DMS153 (cell line): ENCODE results near the gene COP1.
"Not testable (repeated sequence)": the region's sequence is repeated elsewhere in the genome, so short reads cannot be mapped to it uniquely, and the experiment has no call there.

Source experiments
- DNase-seq: peaks from one replicate; lab custom pipeline; 2025; lab: John Stamatoyannopoulos, UW

The COP1 gene

GRCh38 chr1:176122282-176122681 is 84.8 kb downstream of the COP1 start:
- DNase-seq = no peak

- no peak for DNase-seq
These were observed 87.5 kb downstream of the COP1 start for GRCh38 chr1:176119549-176119948.

GRCh38 chr1:176118985-176119384 is 88.1 kb downstream of the COP1 start:
- no peak for DNase-seq

- no peak for DNase-seq
These were observed 95.3 kb downstream of the COP1 start for GRCh38 chr1:176111835-176112234.

GRCh38 chr1:176110203-176110602 is 96.9 kb downstream of the COP1 start:
- no peak for DNase-seq

- no peak for DNase-seq
These were observed 104.2 kb downstream of the COP1 start for GRCh38 chr1:176102768-176103350.

- DNase-seq = no peak
These were observed 105.0 kb downstream of the COP1 start for GRCh38 chr1:176101951-176102642.

- no peak for DNase-seq
These were observed 108.5 kb downstream of the COP1 start for GRCh38 chr1:176098560-176098959.

- no peak for DNase-seq
These were observed 111.1 kb downstream of the COP1 start for GRCh38 chr1:176096015-176096414.

GRCh38 chr1:176090766-176091165 is 116.3 kb downstream of the COP1 start:
- DNase-seq = no peak

- DNase-seq = not testable (repeated sequence)
These were observed 119.3 kb downstream of the COP1 start for GRCh38 chr1:176087746-176088145.

- peak; percentile 64 for DNase-seq
These were observed 133.4 kb downstream of the COP1 start for GRCh38 chr1:176073524-176074157.

GRCh38 chr1:176068901-176069300 is 138.2 kb downstream of the COP1 start:
- no peak for DNase-seq

- DNase-seq = no peak
These were observed 138.8 kb downstream of the COP1 start for GRCh38 chr1:176068256-176068655.

- DNase-seq = no peak
These were observed 140.4 kb downstream of the COP1 start for GRCh38 chr1:176066709-176067108.

- no peak for DNase-seq
These were observed 148.4 kb downstream of the COP1 start for GRCh38 chr1:176058686-176059085.

GRCh38 chr1:176056312-176056711 is 150.8 kb downstream of the COP1 start:
- DNase-seq = no peak

GRCh38 chr1:176055398-176055797 is 151.7 kb downstream of the COP1 start:
- no peak for DNase-seq

GRCh38 chr1:176051902-176052518 is 155.1 kb downstream of the COP1 start:
- no peak for DNase-seq

GRCh38 chr1:176051402-176051801 is 155.7 kb downstream of the COP1 start:
- DNase-seq = no peak

- DNase-seq = no peak
These were observed 157.5 kb downstream of the COP1 start for GRCh38 chr1:176049582-176049981.

- DNase-seq = no peak
These were observed 160.2 kb downstream of the COP1 start for GRCh38 chr1:176046926-176047325.

GRCh38 chr1:176043537-176043936 is 163.5 kb downstream of the COP1 start:
- no peak for DNase-seq
